HCT116 (cell line): ENCODE data around the gene MTMR12.

Experiments
- EGR1 ChIP-seq: IDR thresholded peaks from 2 replicates; pipeline ENCODE4 v1.6.1; 2012; ENCODE audit warnings: low read depth
- ELF1 ChIP-seq: IDR thresholded peaks from 2 replicates; pipeline ENCODE4 v1.6.1; 2012; ENCODE audit warnings: low read depth, borderline replicate concordance
- EZH2 ChIP-seq: fragments of 200-600 bp; sonication (generic); IDR thresholded peaks from 2 replicates; pipeline ENCODE4 v1.6.1; 2017; ENCODE audit warnings: antibody characterized with exemption, mixed run types
- POLR2A ChIP-seq: IDR thresholded peaks from 2 replicates; pipeline ENCODE4 v1.7.0; 2011; ENCODE audit warnings: borderline replicate concordance; ENCODE audit not compliant: insufficient read depth, insufficient read length; ENCODE audit errors: extremely low read depth
- RAD21 ChIP-seq: IDR thresholded peaks from 2 replicates; pipeline ENCODE4 v1.6.1; 2012; ENCODE audit warnings: low read depth, mild to moderate bottlenecking
- SIN3A ChIP-seq: IDR thresholded peaks from 2 replicates; pipeline ENCODE4 v1.6.1; 2012; ENCODE audit warnings: low read depth
- ZNF274 ChIP-seq: fragments of 200-500 bp; sonication (Bioruptor generic); IDR thresholded peaks from 2 replicates; pipeline ENCODE4 v1.6.1; 2014; ENCODE audit warnings: mild to moderate bottlenecking, low read depth, low read length, inconsistent platforms
- TF ChIP-seq, protein P1 (sequence below): IDR thresholded peaks from 2 replicates; pipeline ENCODE4 v1.6.1; 2012; ENCODE audit warnings: low read depth
- TF ChIP-seq, protein P2 (sequence below), 3 experiments: fragments of 200-600 bp in 1 of 3; sonication (generic) in 1 of 3; IDR thresholded peaks in 2 of 3; conservative IDR thresholded peaks in 1 of 3; 2 replicates each; pipeline ENCODE4 v1.5.1; 2012 to 2017; ENCODE audit warnings: low read depth in 2 of 3, low read length in 2 of 3, antibody characterized with exemption in 1 of 3, borderline replicate concordance in 1 of 3, control low read depth in 1 of 3, mild to moderate bottlenecking in 1 of 3, mixed read lengths in 1 of 3, mixed run types in 1 of 3, moderate library complexity in 1 of 3; ENCODE audit not compliant: insufficient read depth in 1 of 3

DNA sequence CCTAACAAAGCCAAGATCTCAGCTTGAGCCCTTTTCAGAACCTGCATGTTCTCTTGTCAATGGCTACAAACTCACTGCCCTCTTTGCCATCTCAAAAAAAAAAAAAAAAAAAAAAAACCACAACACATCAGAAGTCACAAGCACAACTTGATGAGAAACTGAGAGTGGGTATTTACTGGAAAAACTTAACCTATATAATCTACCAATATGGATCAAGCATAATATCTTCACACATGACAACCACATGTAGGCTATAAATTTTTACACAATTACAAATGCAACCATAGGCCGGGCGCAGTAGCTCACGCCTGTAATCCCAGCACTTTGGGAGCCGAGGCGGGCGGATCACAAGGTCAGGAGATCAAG lies 9.0 kb downstream of the MTMR12 start:
- TF ChIP-seq EZH2 = no peak
- no peak for TF ChIP-seq EGR1
- no peak for TF ChIP-seq ELF1
- TF ChIP-seq, protein P1, sequence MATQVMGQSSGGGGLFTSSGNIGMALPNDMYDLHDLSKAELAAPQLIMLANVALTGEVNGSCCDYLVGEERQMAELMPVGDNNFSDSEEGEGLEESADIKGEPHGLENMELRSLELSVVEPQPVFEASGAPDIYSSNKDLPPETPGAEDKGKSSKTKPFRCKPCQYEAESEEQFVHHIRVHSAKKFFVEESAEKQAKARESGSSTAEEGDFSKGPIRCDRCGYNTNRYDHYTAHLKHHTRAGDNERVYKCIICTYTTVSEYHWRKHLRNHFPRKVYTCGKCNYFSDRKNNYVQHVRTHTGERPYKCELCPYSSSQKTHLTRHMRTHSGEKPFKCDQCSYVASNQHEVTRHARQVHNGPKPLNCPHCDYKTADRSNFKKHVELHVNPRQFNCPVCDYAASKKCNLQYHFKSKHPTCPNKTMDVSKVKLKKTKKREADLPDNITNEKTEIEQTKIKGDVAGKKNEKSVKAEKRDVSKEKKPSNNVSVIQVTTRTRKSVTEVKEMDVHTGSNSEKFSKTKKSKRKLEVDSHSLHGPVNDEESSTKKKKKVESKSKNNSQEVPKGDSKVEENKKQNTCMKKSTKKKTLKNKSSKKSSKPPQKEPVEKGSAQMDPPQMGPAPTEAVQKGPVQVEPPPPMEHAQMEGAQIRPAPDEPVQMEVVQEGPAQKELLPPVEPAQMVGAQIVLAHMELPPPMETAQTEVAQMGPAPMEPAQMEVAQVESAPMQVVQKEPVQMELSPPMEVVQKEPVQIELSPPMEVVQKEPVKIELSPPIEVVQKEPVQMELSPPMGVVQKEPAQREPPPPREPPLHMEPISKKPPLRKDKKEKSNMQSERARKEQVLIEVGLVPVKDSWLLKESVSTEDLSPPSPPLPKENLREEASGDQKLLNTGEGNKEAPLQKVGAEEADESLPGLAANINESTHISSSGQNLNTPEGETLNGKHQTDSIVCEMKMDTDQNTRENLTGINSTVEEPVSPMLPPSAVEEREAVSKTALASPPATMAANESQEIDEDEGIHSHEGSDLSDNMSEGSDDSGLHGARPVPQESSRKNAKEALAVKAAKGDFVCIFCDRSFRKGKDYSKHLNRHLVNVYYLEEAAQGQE = no peak
- no peak for TF ChIP-seq RAD21
- TF ChIP-seq POLR2A = no peak
- TF ChIP-seq, protein P2, sequence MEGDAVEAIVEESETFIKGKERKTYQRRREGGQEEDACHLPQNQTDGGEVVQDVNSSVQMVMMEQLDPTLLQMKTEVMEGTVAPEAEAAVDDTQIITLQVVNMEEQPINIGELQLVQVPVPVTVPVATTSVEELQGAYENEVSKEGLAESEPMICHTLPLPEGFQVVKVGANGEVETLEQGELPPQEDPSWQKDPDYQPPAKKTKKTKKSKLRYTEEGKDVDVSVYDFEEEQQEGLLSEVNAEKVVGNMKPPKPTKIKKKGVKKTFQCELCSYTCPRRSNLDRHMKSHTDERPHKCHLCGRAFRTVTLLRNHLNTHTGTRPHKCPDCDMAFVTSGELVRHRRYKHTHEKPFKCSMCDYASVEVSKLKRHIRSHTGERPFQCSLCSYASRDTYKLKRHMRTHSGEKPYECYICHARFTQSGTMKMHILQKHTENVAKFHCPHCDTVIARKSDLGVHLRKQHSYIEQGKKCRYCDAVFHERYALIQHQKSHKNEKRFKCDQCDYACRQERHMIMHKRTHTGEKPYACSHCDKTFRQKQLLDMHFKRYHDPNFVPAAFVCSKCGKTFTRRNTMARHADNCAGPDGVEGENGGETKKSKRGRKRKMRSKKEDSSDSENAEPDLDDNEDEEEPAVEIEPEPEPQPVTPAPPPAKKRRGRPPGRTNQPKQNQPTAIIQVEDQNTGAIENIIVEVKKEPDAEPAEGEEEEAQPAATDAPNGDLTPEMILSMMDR (IDR thresholded peaks at IDR 0.05 in 2 of 3, conservative IDR thresholded peaks at IDR 0.05 in 1 of 3; ENCODE audit: borderline replicate concordance in 1 of 3, insufficient read depth in 1 of 3, low read depth in 2 of 3, low read length in 2 of 3) = no peak
- no peak for TF ChIP-seq SIN3A
- TF ChIP-seq ZNF274 = no peak
